ENCODE results near the gene DEUP1. TPM values are rescaled to one million over a fixed set of nuclear protein-coding genes. Genes with fewer than 3 reads are reported as not detected.

DEUP1 gene
- total RNA-seq, 4 donors from 2014 or later, result not detected

- Histone ChIP-seq H3K27ac (no peak overlapping the region), H3K27me3 (no peaks in the 10 kb centered on the region), H3K9me3 (no peaks in the 10 kb centered on the region), H3K4me3 (no peak overlapping the region), H3K4me1 (no peaks in the 10 kb centered on the region), H3K36me3 (no peaks in the 10 kb centered on the region)
- no peak for TF ChIP-seq POLR2A (IDR thresholded peaks at IDR 0.05)
- TF ChIP-seq, protein P1, sequence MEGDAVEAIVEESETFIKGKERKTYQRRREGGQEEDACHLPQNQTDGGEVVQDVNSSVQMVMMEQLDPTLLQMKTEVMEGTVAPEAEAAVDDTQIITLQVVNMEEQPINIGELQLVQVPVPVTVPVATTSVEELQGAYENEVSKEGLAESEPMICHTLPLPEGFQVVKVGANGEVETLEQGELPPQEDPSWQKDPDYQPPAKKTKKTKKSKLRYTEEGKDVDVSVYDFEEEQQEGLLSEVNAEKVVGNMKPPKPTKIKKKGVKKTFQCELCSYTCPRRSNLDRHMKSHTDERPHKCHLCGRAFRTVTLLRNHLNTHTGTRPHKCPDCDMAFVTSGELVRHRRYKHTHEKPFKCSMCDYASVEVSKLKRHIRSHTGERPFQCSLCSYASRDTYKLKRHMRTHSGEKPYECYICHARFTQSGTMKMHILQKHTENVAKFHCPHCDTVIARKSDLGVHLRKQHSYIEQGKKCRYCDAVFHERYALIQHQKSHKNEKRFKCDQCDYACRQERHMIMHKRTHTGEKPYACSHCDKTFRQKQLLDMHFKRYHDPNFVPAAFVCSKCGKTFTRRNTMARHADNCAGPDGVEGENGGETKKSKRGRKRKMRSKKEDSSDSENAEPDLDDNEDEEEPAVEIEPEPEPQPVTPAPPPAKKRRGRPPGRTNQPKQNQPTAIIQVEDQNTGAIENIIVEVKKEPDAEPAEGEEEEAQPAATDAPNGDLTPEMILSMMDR (IDR thresholded peaks at IDR 0.05 in 4 of 5, conservative IDR thresholded peaks at IDR 0.05 in 1 of 5), result no peak
- in situ Hi-C loops (cut with MboI; ENCODE audit: low sequenced_read_pairs in 4 of 4) (no loop called here), intact Hi-C loops (cut with DNase I; ENCODE audit: low total_unique reads) (loop anchor here (10.0 kb wide), 1 partner anchor 175 kb away; no protein-coding TSS in a partner anchor)
- DNase-seq (no peak), ATAC-seq (no peak)
Observed at GRCh38 chr11:93480256-93480655, 149.7 kb downstream of the DEUP1 start.

- Histone ChIP-seq H3K4me3 (no peak overlapping the region), H3K4me1 (no peaks in the 10 kb centered on the region), H3K27ac (no peak overlapping the region), H3K27me3 (no peaks in the 10 kb centered on the region), H3K36me3 (no peaks in the 10 kb centered on the region), H3K9me3 (no peaks in the 10 kb centered on the region)
- TF ChIP-seq, protein P1 (IDR thresholded peaks at IDR 0.05 in 4 of 5, conservative IDR thresholded peaks at IDR 0.05 in 1 of 5), result no peak
- TF ChIP-seq POLR2A (IDR thresholded peaks at IDR 0.05), result no peak
- DNase-seq (no peak), ATAC-seq (no peak)
- in situ Hi-C loops (cut with MboI; ENCODE audit: low sequenced_read_pairs in 4 of 4) (no loop called here), intact Hi-C loops (cut with DNase I; ENCODE audit: low total_unique reads) (loop anchor here (1.0 to 10.0 kb wide), 3 partner anchors 63 to 174 kb away; partner anchors contain the start of gene SMCO4)
Observed at GRCh38 chr11:93480756-93481155, 150.2 kb downstream of the DEUP1 start.

GRCh38 chr11:93481279-93481678 is 150.7 kb downstream of the DEUP1 start:
- Histone ChIP-seq H3K9me3 (no peaks in the 10 kb centered on the region), H3K27me3 (no peaks in the 10 kb centered on the region), H3K36me3 (no peaks in the 10 kb centered on the region), H3K4me3 (no peak overlapping the region), H3K27ac (no peak overlapping the region), H3K4me1 (no peaks in the 10 kb centered on the region)
- intact Hi-C loops (cut with DNase I; ENCODE audit: low total_unique reads) (loop anchor here (1.0 to 10.0 kb wide), 3 partner anchors 62 to 174 kb away; partner anchors contain the start of gene SMCO4), in situ Hi-C loops (cut with MboI; ENCODE audit: low sequenced_read_pairs in 4 of 4) (no loop called here)
- DNase-seq (no peak), ATAC-seq (no peak)
- no peak for TF ChIP-seq POLR2A (IDR thresholded peaks at IDR 0.05)
- TF ChIP-seq, protein P1 (IDR thresholded peaks at IDR 0.05 in 4 of 5, conservative IDR thresholded peaks at IDR 0.05 in 1 of 5), result no peak

- H3K4me1 ChIP-seq, result no peaks in the 10 kb centered on the region
- no peak overlapping the region for H3K27ac ChIP-seq
- H3K9me3 ChIP-seq, result no peaks in the 10 kb centered on the region
- ATAC-seq (no peak), DNase-seq (no peak)
- H3K36me3 ChIP-seq, result no peaks in the 10 kb centered on the region
- TF ChIP-seq, protein P1 (IDR thresholded peaks at IDR 0.05 in 4 of 5, conservative IDR thresholded peaks at IDR 0.05 in 1 of 5), result peak in 3 of 5 experiments; percentile 14 to 49 (median 22)
- TF ChIP-seq POLR2A (IDR thresholded peaks at IDR 0.05), result no peak
- intact Hi-C loops (cut with DNase I; ENCODE audit: low total_unique reads) (loop anchor here (1.0 to 10.0 kb wide), 3 partner anchors 62 to 173 kb away; partner anchors contain the start of gene SMCO4), in situ Hi-C loops (cut with MboI; ENCODE audit: low sequenced_read_pairs in 4 of 4) (no loop called here)
- H3K27me3 ChIP-seq, result no peaks in the 10 kb centered on the region
- H3K4me3 ChIP-seq, result no peak overlapping the region
Observed at GRCh38 chr11:93481696-93482095, 151.2 kb downstream of the DEUP1 start.

DNA sequence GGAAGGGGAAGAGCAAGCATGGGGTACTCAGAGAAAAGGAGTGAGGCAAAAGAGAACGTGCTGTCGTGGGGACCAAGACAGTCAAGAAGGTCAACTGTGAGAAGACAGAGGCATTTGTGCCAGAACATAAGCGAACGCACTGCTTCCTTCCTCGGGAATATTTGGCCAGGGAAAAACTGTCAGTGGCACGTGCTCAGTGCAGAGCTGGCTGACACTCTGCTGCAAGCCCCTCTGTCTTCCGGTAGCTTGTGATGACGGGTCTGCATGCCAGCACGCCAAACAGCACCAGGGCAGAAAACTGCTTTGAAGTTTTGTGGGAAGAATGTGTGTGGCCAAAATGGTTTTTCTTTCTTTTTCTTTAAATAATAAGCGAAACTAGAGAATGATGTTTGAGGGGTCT is 152.0 kb downstream of the DEUP1 start:
- intact Hi-C loops (cut with DNase I; ENCODE audit: low total_unique reads) (loop anchor here (10.0 kb wide), 1 partner anchor 172 kb away; no protein-coding TSS in a partner anchor), in situ Hi-C loops (cut with MboI; ENCODE audit: low sequenced_read_pairs in 4 of 4) (no loop called here)
- DNase-seq, result no peak

More for the DNA sequence above, 152.0 kb downstream of the DEUP1 start:
- Histone ChIP-seq H3K27ac (no peak overlapping the region), H3K36me3 (no peaks in the 10 kb centered on the region), H3K27me3 (no peaks in the 10 kb centered on the region), H3K9me3 (no peaks in the 10 kb centered on the region), H3K4me3 (no peak overlapping the region), H3K4me1 (no peaks in the 10 kb centered on the region)
- no peak for TF ChIP-seq POLR2A (IDR thresholded peaks at IDR 0.05)
- TF ChIP-seq, protein P1 (IDR thresholded peaks at IDR 0.05 in 4 of 5, conservative IDR thresholded peaks at IDR 0.05 in 1 of 5), result no peak
- no peak for ATAC-seq
